Lung (tissue), 12 donors: ENCODE results near the gene PARP11. TPM values are rescaled to one million over a fixed set of nuclear protein-coding genes. Genes with fewer than 3 reads are reported as not detected.

Experiments
- ATAC-seq: fragments of 200-7000 bp; cut with Tn5 transposase; one replicate; pipeline ENCODE4 v1.9.1; 2020; ENCODE audit warnings: moderate number of reproducible peaks; ENCODE audit not compliant: insufficient read depth, low FRiP score
- DNase-seq, 3 donors: peaks; one replicate each; pipeline ENCODE4 v3.0.0-alpha.2; 2013 to 2017
- H3K27ac ChIP-seq, 2 donors: one replicate each; pipeline ENCODE4 v1.5.1; 2013; ENCODE audit warnings: mild to moderate bottlenecking in 2 of 2, moderate library complexity in 2 of 2, control low read depth in 1 of 2, inconsistent platforms in 1 of 2, low read depth in 1 of 2, low read length in 1 of 2
- H3K27me3 ChIP-seq, 3 donors: one replicate each; pipeline ENCODE4 v1.5.1; 2013; ENCODE audit warnings: low read length in 2 of 3; ENCODE audit not compliant: control insufficient read depth in 3 of 3, insufficient read depth in 3 of 3
- H3K36me3 ChIP-seq, 4 donors: one replicate each; pipeline ENCODE4 v1.5.1; 2013; ENCODE audit warnings: low read length in 4 of 4, mild to moderate bottlenecking in 1 of 4, moderate library complexity in 1 of 4; ENCODE audit not compliant: control insufficient read depth in 4 of 4, insufficient read depth in 4 of 4
- H3K4me1 ChIP-seq, 5 donors: one replicate each; pipeline ENCODE4 v1.5.1; 2013; ENCODE audit warnings: low read length in 5 of 5, mild to moderate bottlenecking in 2 of 5, moderate library complexity in 1 of 5; ENCODE audit not compliant: control insufficient read depth in 5 of 5, insufficient read depth in 5 of 5
- H3K4me3 ChIP-seq: one replicate; pipeline ENCODE4 v1.5.1; 2013; ENCODE audit warnings: mild to moderate bottlenecking, control low read depth, moderate library complexity
- H3K9ac ChIP-seq, 2 donors: one replicate each; pipeline ENCODE4 v1.5.1; 2013; ENCODE audit warnings: low read length in 2 of 2, control low read depth in 1 of 2; ENCODE audit not compliant: insufficient read depth in 1 of 2
- H3K9me3 ChIP-seq, 4 donors: one replicate each; pipeline ENCODE4 v1.5.1; 2013; ENCODE audit warnings: low read length in 3 of 4, mild to moderate bottlenecking in 1 of 4, moderate library complexity in 1 of 4; ENCODE audit not compliant: control insufficient read depth in 4 of 4, insufficient read depth in 3 of 4
- CTCF ChIP-seq: IDR thresholded peaks from 2 replicates; pipeline ENCODE4 v1.5.1; 2012; ENCODE audit warnings: mild to moderate bottlenecking; ENCODE audit errors: control extremely low read depth, extremely low read depth
- WGBS, 2 donors: extraction: QIAGEN DNeasy Blood & Tissue Kit; methylation state at CpG; one replicate each; pipeline ENCODE4 v1.1.7; 2013; 5-methylcytosine and 5-hydroxymethylcytosine counted together
- polyA plus RNA-seq, 2 donors: library from polyadenylated mRNA; stranded (reverse); fragments of 200-250 nt; gene quantifications; one replicate each; pipeline ENCODE4 v1.2.1, GENCODE V29; 2013
- total RNA-seq, 2 donors: library from RNA; depleted of rRNA in 1 of 2; stranded (reverse); fragments of >200 nt in 1 of 2; gene quantifications; one replicate each; pipeline ENCODE4 v1.2.1, GENCODE V29; 2014 to 2021
- donor health status: control.
- donor health status: control.
- donor health status: Bipolar disorder and iron deficiency.
- donor health status: healthy.
- donor health status: DM: yes; HTN: yes; CAD: no.

PARP11 gene
- total and polyA plus RNA-seq, 4 donors, result 2.7 to 12.8 (median 8.1) TPM

GRCh38 chr12:3882896-3883564 lies 9.8 kb upstream of the PARP11 start:
- DNase-seq, result peak in 2 of 3 donors; percentile 42 to 44
- Histone ChIP-seq H3K27ac (no peak overlapping the region), H3K4me3 (no peak overlapping the region), H3K9ac (no peak overlapping the region), H3K4me1 (peaks cover 0 to 6% (median 1%) of the 10 kb centered on the region in 5 donors), H3K36me3 (no peaks in the 10 kb centered on the region), H3K9me3 (no peaks in the 10 kb centered on the region), H3K27me3 (peaks cover 0 to 4% (median 0%) of the 10 kb centered on the region in 3 donors)
- no peak for ATAC-seq
- 36 to 54% methylated on average over 7 of the region's 7 CpGs for WGBS, 2 donors
- no peak for TF ChIP-seq CTCF

GRCh38 chr12:3882406-3882805 lies 9.2 kb upstream of the PARP11 start:
- peaks cover 0 to 4% (median 0%) of the 10 kb centered on the region in 3 donors for H3K27me3 ChIP-seq
- no peaks in the 10 kb centered on the region for H3K9me3 ChIP-seq
- no peak overlapping the region for H3K27ac ChIP-seq
- no peak for TF ChIP-seq CTCF
- no peak overlapping the region for H3K9ac ChIP-seq
- peaks cover 0 to 6% (median 1%) of the 10 kb centered on the region in 5 donors for H3K4me1 ChIP-seq
- no peak overlapping the region for H3K4me3 ChIP-seq
- WGBS, 2 donors, result 54 to 79% methylated on average over 4 of the region's 4 CpGs
- no peak for DNase-seq
- no peaks in the 10 kb centered on the region for H3K36me3 ChIP-seq
- ATAC-seq, result no peak

GRCh38 chr12:3881281-3881950 lies 8.2 kb upstream of the PARP11 start:
- Histone ChIP-seq H3K4me3 (no peak overlapping the region), H3K9ac (no peak overlapping the region), H3K27ac (no peak overlapping the region), H3K36me3 (no peaks in the 10 kb centered on the region), H3K9me3 (no peaks in the 10 kb centered on the region), H3K27me3 (peaks cover 0 to 4% (median 0%) of the 10 kb centered on the region in 3 donors), H3K4me1 (peaks cover 0 to 6% (median 1%) of the 10 kb centered on the region in 5 donors)
- ATAC-seq (no peak), DNase-seq (no peak)
- no peak for TF ChIP-seq CTCF
- WGBS, 2 donors, result 72 to 82% methylated on average over 11 of the region's 11 CpGs
